CD14-positive monocyte (primary cell): ENCODE data around the gene FADS1. TPM values are rescaled to one million over a fixed set of nuclear protein-coding genes. Genes with fewer than 3 reads are reported as not detected.

Source experiments
- DNase-seq, 3 donors: peaks; one replicate each; pipeline ENCODE4 v3.0.0-alpha.2; 2011 to 2022
- H2AFZ ChIP-seq: 2 replicates; pipeline ENCODE4 v1.6.0; 2012; ENCODE audit warnings: mild to moderate bottlenecking, low read depth, low read length, inconsistent platforms; ENCODE audit not compliant: insufficient read depth, poor library complexity, severe bottlenecking
- H3K27ac ChIP-seq, 2 donors: 1 replicate in 1 of 2; 2 replicates in 1 of 2; pipeline ENCODE4 v1.5.1; 2012 to 2013; ENCODE audit warnings: low read length in 2 of 2, control low read depth in 1 of 2, inconsistent platforms in 1 of 2, low read depth in 1 of 2, mild to moderate bottlenecking in 1 of 2
- H3K27me3 ChIP-seq, 2 donors: one replicate each; pipeline versions ENCODE4 v1.6.0 to v1.6.1; 2011 to 2013; ENCODE audit warnings: low read length in 2 of 2; ENCODE audit not compliant: control insufficient read depth in 2 of 2, insufficient read depth in 2 of 2
- H3K36me3 ChIP-seq, 2 donors: replicated peaks in 1 of 2; 1 replicate in 1 of 2; 2 replicates in 1 of 2; pipeline versions ENCODE4 v1.5.1 to v1.6.1; 2012 to 2013; ENCODE audit warnings: low read length in 2 of 2, control low read depth in 1 of 2, inconsistent platforms in 1 of 2, mild to moderate bottlenecking in 1 of 2; ENCODE audit not compliant: insufficient read depth in 2 of 2, control insufficient read depth in 1 of 2
- H3K4me1 ChIP-seq, 2 donors: 1 replicate in 1 of 2; 2 replicates in 1 of 2; pipeline versions ENCODE4 v1.5.1 to v1.6.1; 2012 to 2013; ENCODE audit warnings: low read length in 2 of 2, control low read depth in 1 of 2, inconsistent platforms in 1 of 2, mild to moderate bottlenecking in 1 of 2, moderate library complexity in 1 of 2; ENCODE audit not compliant: insufficient read depth in 2 of 2, control insufficient read depth in 1 of 2
- H3K4me2 ChIP-seq: replicated peaks from 2 replicates; pipeline ENCODE3; 2012; ENCODE audit warnings: low read length, moderate library complexity, mild to moderate bottlenecking; ENCODE audit not compliant: poor library complexity, severe bottlenecking; ENCODE audit errors: extremely low read depth
- H3K4me3 ChIP-seq, 3 experiments: fragments of 200-600 bp in 1 of 3; sonication (generic) in 1 of 3; replicated peaks in 1 of 3; 1 replicate in 2 of 3; 2 replicates in 1 of 3; pipeline ENCODE4 v1.5.1; 2011 to 2013; ENCODE audit warnings: low read length in 3 of 3, mild to moderate bottlenecking in 3 of 3, control low read depth in 2 of 3, low read depth in 2 of 3, inconsistent platforms in 1 of 3, moderate library complexity in 1 of 3
- H3K79me2 ChIP-seq: 2 replicates; pipeline ENCODE4 v1.6.0; 2012; ENCODE audit warnings: mild to moderate bottlenecking, control low read depth, inconsistent platforms, low read length, moderate library complexity; ENCODE audit not compliant: insufficient read depth
- H3K9ac ChIP-seq: 2 replicates; pipeline ENCODE4 v1.6.0; 2017; ENCODE audit warnings: low read length, mild to moderate bottlenecking; ENCODE audit not compliant: insufficient read depth, poor library complexity, severe bottlenecking
- H3K9me3 ChIP-seq, 2 donors: replicated peaks in 1 of 2; 1 replicate in 1 of 2; 2 replicates in 1 of 2; pipeline versions ENCODE4 v1.5.1 to v1.6.1; 2012 to 2013; ENCODE audit warnings: low read length in 2 of 2, control low read depth in 1 of 2; ENCODE audit not compliant: control insufficient read depth in 1 of 2, insufficient read depth in 1 of 2
- H4K20me1 ChIP-seq: 2 replicates; pipeline ENCODE4 v1.6.0; 2012; ENCODE audit warnings: mild to moderate bottlenecking, low read length, control low read depth, moderate library complexity; ENCODE audit not compliant: insufficient read depth
- H3K27ac Mint-ChIP-seq, 7 donors: one replicate each; pipeline ENCODE4 v1.8.0; 2020; ENCODE audit warnings: mild to moderate bottlenecking in 7 of 7, mixed read lengths in 7 of 7, moderate library complexity in 6 of 7, inconsistent platforms in 2 of 7
- H3K27me3 Mint-ChIP-seq, 3 donors: one replicate each; pipeline ENCODE4 v1.8.0; 2021 to 2022; ENCODE audit warnings: low read depth in 3 of 3, mild to moderate bottlenecking in 3 of 3, mixed read lengths in 3 of 3, moderate library complexity in 3 of 3, inconsistent platforms in 1 of 3
- H3K36me3 Mint-ChIP-seq, 2 donors: one replicate each; pipeline ENCODE4 v1.8.0; 2020; ENCODE audit warnings: mixed read lengths in 2 of 2, inconsistent platforms in 1 of 2, mild to moderate bottlenecking in 1 of 2
- H3K4me1 Mint-ChIP-seq: one replicate; pipeline ENCODE4 v1.8.0; 2020; ENCODE audit warnings: mild to moderate bottlenecking, mixed read lengths
- H3K4me3 Mint-ChIP-seq, 2 donors: one replicate each; pipeline ENCODE4 v1.8.0; 2020; ENCODE audit warnings: mild to moderate bottlenecking in 2 of 2, mixed read lengths in 2 of 2, moderate library complexity in 1 of 2
- H3K9me3 Mint-ChIP-seq, 7 donors: one replicate each; pipeline ENCODE4 v1.8.0; 2020 to 2022; ENCODE audit warnings: mixed read lengths in 7 of 7, mild to moderate bottlenecking in 6 of 7, moderate library complexity in 6 of 7, inconsistent platforms in 2 of 7
- CTCF ChIP-seq: fragments of 200-600 bp; IDR thresholded peaks from one replicate; pipeline ENCODE4 v1.8.0; 2022; ENCODE audit warnings: antibody characterized with exemption, mild to moderate bottlenecking
- WGBS: methylation state at CpG from one replicate; pipeline ENCODE4 v1.1.5; 2013; ENCODE audit warnings: missing lambda C conversion rate; ENCODE audit not compliant: insufficient coverage; 5-methylcytosine and 5-hydroxymethylcytosine counted together
- intact Hi-C, 2 donors: fragments of 100-400 bp; cut with micrococcal nuclease; formaldehyde crosslinking; loops; one replicate each; pipeline versions ENCODE4 v1.15.0 to v1.15.1; 2023
- polyA plus RNA-seq, 3 donors: library from polyadenylated mRNA; depleted of rRNA in 1 of 3; unstranded in 2 of 3; stranded (reverse) in 1 of 3; fragments of 300-500 nt in 2 of 3; fragments of >200 nt in 1 of 3; fragmentation: Illumina TruSeq in 2 of 3; gene quantifications; 1 replicate in 2 of 3; 2 replicates in 1 of 3; pipeline ENCODE4 v1.2.3, GENCODE V29; 2012 to 2021

Gene FADS1
- polyA plus RNA-seq, 3 donors = 10.6 to 31.8 (median 29.2) TPM

- H3K9me3 ChIP-seq = no peaks in the 10 kb centered on the region
- TF ChIP-seq CTCF = no peak
- Mint-ChIP-seq H3K27me3 (no peaks in the 10 kb centered on the region), H3K4me1 (peaks cover 21% of the 10 kb centered on the region), H3K27ac (peak overlapping the region; percentile 99 to 100 (median 100)), H3K9me3 (peaks cover 0 to 2% (median 0%) of the 10 kb centered on the region in 7 donors), H3K4me3 (peak overlapping the region; percentile 90 to 99), H3K36me3 (peaks cover 36 to 43% of the 10 kb centered on the region in 2 donors)
- H3K9ac ChIP-seq = peak overlapping the region; percentile 88
- peak overlapping the region; percentile 87 to 98 for H3K27ac ChIP-seq
- peak overlapping the region; percentile 94 for H3K4me2 ChIP-seq
- intact Hi-C loops = loop anchor here (2.0 to 5.0 kb wide), 2 partner anchors 25 to 330 kb away; partner anchors contain the start of genes FADS1 (in 1 of the 2) and INCENP (in 1 of the 2)
- H3K4me3 ChIP-seq = peak overlapping the region; percentile 68 to 77 (median 73)
- H4K20me1 ChIP-seq = peaks cover 5% of the 10 kb centered on the region
- 6% methylated on average over 13 of the region's 14 CpGs for WGBS
- peak; percentile 69 to 78 (median 75) for DNase-seq
- peak overlapping the region; percentile 87 for H2AFZ ChIP-seq
- H3K27me3 ChIP-seq = no peaks in the 10 kb centered on the region
- H3K79me2 ChIP-seq = peaks cover 73% of the 10 kb centered on the region
- H3K36me3 ChIP-seq = peaks cover 40 to 55% of the 10 kb centered on the region in 2 donors
- H3K4me1 ChIP-seq = peaks cover 16 to 26% of the 10 kb centered on the region in 2 donors
Observed at GRCh38 chr11:61791737-61792309, 25.0 kb downstream of the FADS1 start.

GRCh38 chr11:61787928-61788491, 28.8 kb downstream of the FADS1 start:
- peaks cover 8 to 15% of the 10 kb centered on the region in 2 donors for H3K4me1 ChIP-seq
- H3K4me1 Mint-ChIP-seq = peaks cover 10% of the 10 kb centered on the region
- peak; percentile 17 for TF ChIP-seq CTCF
- WGBS = no CpG with 5 or more reads among the region's 9 CpGs
- peaks cover 0 to 3% (median 0%) of the 10 kb centered on the region in 3 donors for H3K27me3 Mint-ChIP-seq
- H3K36me3 ChIP-seq = peaks cover 52 to 67% of the 10 kb centered on the region in 2 donors
- H3K4me2 ChIP-seq = no peak overlapping the region
- H3K79me2 ChIP-seq = peaks cover 35% of the 10 kb centered on the region
- H3K9me3 ChIP-seq = no peaks in the 10 kb centered on the region
- peaks cover 0 to 2% (median 0%) of the 10 kb centered on the region in 7 donors for H3K9me3 Mint-ChIP-seq
- H3K27ac Mint-ChIP-seq = no peak overlapping the region
- no peak overlapping the region for H3K9ac ChIP-seq
- no peak overlapping the region for H2AFZ ChIP-seq
- H4K20me1 ChIP-seq = peaks cover 5% of the 10 kb centered on the region
- peaks cover 60 to 67% of the 10 kb centered on the region in 2 donors for H3K36me3 Mint-ChIP-seq
- no peak overlapping the region for H3K4me3 Mint-ChIP-seq
- no peak for DNase-seq
- intact Hi-C loops = no loop called here
- no peak overlapping the region for H3K27ac ChIP-seq
- H3K4me3 ChIP-seq = no peak overlapping the region
- no peaks in the 10 kb centered on the region for H3K27me3 ChIP-seq
